Left lung (tissue), 10 donors: ENCODE results near the gene GBE1. TPM values are rescaled to one million over a fixed set of nuclear protein-coding genes. Genes with fewer than 3 reads are reported as not detected.

ENCODE experiments used
- ATAC-seq: fragments of 200-7000 bp; cut with Tn5 transposase; one replicate; pipeline ENCODE4 v1.9.1; 2020; ENCODE audit warnings: moderate library complexity
- DNase-seq, 4 donors: peaks; one replicate each; pipeline ENCODE4 v3.0.0-alpha.2; 2013 to 2020
- H3K27ac ChIP-seq, 2 donors: fragments of 200-600 bp; sonication (generic) in 1 of 2; one replicate each; pipeline versions ENCODE4 v1.5.0 to v1.8.0; 2020 to 2021
- H3K27me3 ChIP-seq, 2 donors: fragments of 200-600 bp; sonication (generic) in 1 of 2; one replicate each; pipeline versions ENCODE4 v1.5.0 to v1.8.0; 2020 to 2021
- H3K36me3 ChIP-seq, 2 donors: fragments of 200-600 bp; sonication (generic) in 1 of 2; one replicate each; pipeline versions ENCODE4 v1.5.0 to v1.8.0; 2020 to 2021
- H3K4me1 ChIP-seq, 2 donors: fragments of 200-600 bp; one replicate each; pipeline ENCODE4 v1.8.0; 2021
- H3K4me3 ChIP-seq, 2 donors: fragments of 200-600 bp; sonication (generic) in 1 of 2; one replicate each; pipeline versions ENCODE4 v1.5.0 to v1.8.0; 2020 to 2021; ENCODE audit warnings: mild to moderate bottlenecking in 1 of 2
- H3K9me3 ChIP-seq, 2 donors: fragments of 200-600 bp; sonication (generic) in 1 of 2; one replicate each; pipeline versions ENCODE4 v1.5.0 to v1.8.0; 2020 to 2021
- intact Hi-C, 2 donors: fragments of 100-400 bp; cut with DNase I; formaldehyde crosslinking; loops; one replicate each; pipeline versions ENCODE4 v1.11.2 to v1.14.2; 2022
- polyA plus RNA-seq, 6 donors: library from polyadenylated mRNA; unstranded; fragments of 120-200 nt; gene quantifications; one replicate each; pipeline ENCODE4 v1.2.1, GENCODE V29; 2013; ENCODE audit not compliant: insufficient read length in 6 of 6
- total RNA-seq, 2 donors: library from RNA; stranded (reverse); fragmentation: NEBNext Ultra II Directional; extraction: Animal tissue kit (Norgen Biotek cat#: 25700); gene quantifications; one replicate each; pipeline ENCODE4 v1.2.1, GENCODE V29; 2021
- TF ChIP-seq, protein P1 (sequence below), 2 donors: fragments of 200-600 bp; sonication (generic) in 1 of 2; IDR thresholded peaks; one replicate each; pipeline versions ENCODE4 v1.5.0 to v1.8.0; 2021; ENCODE audit warnings: antibody characterized with exemption in 2 of 2
- donor health status: DM: no; HTN: yes; CAD: no.
- donor health status: DM: no; HTN: no; CAD: no.

The GBE1 gene
- total and polyA plus RNA-seq, 8 donors, result 13.3 to 53.1 (median 16.3) TPM

- TF ChIP-seq, protein P1, sequence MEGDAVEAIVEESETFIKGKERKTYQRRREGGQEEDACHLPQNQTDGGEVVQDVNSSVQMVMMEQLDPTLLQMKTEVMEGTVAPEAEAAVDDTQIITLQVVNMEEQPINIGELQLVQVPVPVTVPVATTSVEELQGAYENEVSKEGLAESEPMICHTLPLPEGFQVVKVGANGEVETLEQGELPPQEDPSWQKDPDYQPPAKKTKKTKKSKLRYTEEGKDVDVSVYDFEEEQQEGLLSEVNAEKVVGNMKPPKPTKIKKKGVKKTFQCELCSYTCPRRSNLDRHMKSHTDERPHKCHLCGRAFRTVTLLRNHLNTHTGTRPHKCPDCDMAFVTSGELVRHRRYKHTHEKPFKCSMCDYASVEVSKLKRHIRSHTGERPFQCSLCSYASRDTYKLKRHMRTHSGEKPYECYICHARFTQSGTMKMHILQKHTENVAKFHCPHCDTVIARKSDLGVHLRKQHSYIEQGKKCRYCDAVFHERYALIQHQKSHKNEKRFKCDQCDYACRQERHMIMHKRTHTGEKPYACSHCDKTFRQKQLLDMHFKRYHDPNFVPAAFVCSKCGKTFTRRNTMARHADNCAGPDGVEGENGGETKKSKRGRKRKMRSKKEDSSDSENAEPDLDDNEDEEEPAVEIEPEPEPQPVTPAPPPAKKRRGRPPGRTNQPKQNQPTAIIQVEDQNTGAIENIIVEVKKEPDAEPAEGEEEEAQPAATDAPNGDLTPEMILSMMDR (IDR thresholded peaks at IDR 0.05), result no peak
- intact Hi-C loops, result no loop called here
- Histone ChIP-seq H3K27ac (no peak overlapping the region), H3K36me3 (no peaks in the 10 kb centered on the region), H3K9me3 (no peaks in the 10 kb centered on the region), H3K27me3 (no peaks in the 10 kb centered on the region), H3K4me3 (no peak overlapping the region), H3K4me1 (no peaks in the 10 kb centered on the region)
- ATAC-seq (no peak), DNase-seq (no peak)
Measured at GRCh38 chr3:81638480-81638879, 123.0 kb downstream of the GBE1 start.

DNA sequence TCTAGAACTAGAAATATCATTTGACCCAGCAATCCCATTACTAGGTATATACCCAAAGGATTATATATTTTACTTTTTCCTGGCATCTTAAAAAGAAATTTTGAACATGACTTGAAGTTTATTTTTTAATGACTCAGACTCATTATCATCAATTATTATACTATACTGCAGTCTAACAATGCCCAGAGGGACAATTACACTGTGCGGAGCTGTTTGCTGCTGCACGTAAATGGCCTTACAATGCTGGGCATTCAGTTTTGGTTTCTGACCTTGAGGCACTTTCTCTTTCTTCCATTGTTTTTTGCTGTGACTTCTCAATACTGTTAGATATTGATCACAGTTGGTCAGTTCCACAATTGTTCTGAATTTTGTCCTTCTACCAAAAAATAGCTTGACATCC lies 128.8 kb downstream of the GBE1 start:
- Histone ChIP-seq H3K4me1 (no peaks in the 10 kb centered on the region), H3K27me3 (no peaks in the 10 kb centered on the region), H3K36me3 (peaks cover 0 to 26% of the 10 kb centered on the region in 2 donors), H3K9me3 (peaks cover 0 to 6% of the 10 kb centered on the region in 2 donors), H3K27ac (no peak overlapping the region), H3K4me3 (no peak overlapping the region)
- TF ChIP-seq, protein P1 (IDR thresholded peaks at IDR 0.05), result no peak
- ATAC-seq, result no peak
- intact Hi-C loops, result no loop called here
- no peak for DNase-seq

- intact Hi-C loops, result no loop called here
- no peak for ATAC-seq
- Histone ChIP-seq H3K27me3 (no peaks in the 10 kb centered on the region), H3K9me3 (peaks cover 0 to 6% of the 10 kb centered on the region in 2 donors), H3K27ac (no peak overlapping the region), H3K4me1 (no peaks in the 10 kb centered on the region), H3K36me3 (peaks cover 0 to 15% of the 10 kb centered on the region in 2 donors), H3K4me3 (no peak overlapping the region)
- DNase-seq, result no peak
- TF ChIP-seq, protein P1 (IDR thresholded peaks at IDR 0.05), result no peak
Measured at GRCh38 chr3:81624756-81625155, 136.7 kb downstream of the GBE1 start.

DNA sequence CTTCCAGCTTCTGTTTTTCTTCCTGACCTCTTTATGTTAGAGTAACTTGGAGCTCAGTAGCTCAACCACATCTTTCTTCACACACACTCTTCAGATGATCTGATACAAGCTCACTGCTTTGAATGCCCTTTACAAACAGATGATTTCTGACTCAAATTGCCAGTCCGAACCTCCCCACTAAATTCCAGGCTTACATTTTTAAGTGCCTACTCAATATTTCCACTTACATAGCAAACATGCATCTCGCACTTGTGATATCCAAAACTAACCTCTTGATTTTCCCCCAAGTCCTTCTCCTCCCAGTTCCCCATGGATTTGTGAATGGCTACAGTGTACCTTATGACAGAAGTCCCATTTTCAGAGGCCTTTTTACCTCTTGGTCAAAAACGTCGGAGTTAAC lies 139.1 kb downstream of the GBE1 start:
- Histone ChIP-seq H3K27ac (no peak overlapping the region), H3K4me1 (no peaks in the 10 kb centered on the region), H3K27me3 (no peaks in the 10 kb centered on the region), H3K36me3 (peaks cover 0 to 16% of the 10 kb centered on the region in 2 donors), H3K4me3 (no peak overlapping the region), H3K9me3 (no peaks in the 10 kb centered on the region)
- intact Hi-C loops, result no loop called here
- TF ChIP-seq, protein P1 (IDR thresholded peaks at IDR 0.05), result no peak
- DNase-seq, result no peak
- no peak for ATAC-seq

DNA sequence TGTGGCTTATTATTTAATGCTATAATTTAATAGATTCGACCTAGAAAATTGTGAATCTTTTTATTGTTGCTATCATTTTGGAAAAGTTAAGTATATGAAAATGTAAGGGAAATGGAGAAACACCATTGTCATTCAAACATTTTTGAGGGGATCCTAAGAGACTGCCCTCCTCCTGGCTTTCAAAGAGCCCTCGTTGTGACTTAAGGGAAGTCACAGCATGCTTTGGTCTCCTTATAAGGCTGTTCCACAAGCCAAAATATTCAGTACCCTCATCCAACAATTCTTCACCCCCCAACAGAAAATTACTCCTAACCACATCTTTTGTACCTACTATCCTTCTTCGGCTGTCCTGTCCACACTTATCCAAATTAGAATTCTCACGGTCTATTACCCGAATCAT lies 140.2 kb downstream of the GBE1 start:
- H3K4me1 ChIP-seq, result no peaks in the 10 kb centered on the region
- intact Hi-C loops, result no loop called here
- H3K27me3 ChIP-seq, result no peaks in the 10 kb centered on the region
- H3K4me3 ChIP-seq, result no peak overlapping the region
- no peak overlapping the region for H3K27ac ChIP-seq
- TF ChIP-seq, protein P1 (IDR thresholded peaks at IDR 0.05), result no peak
- peaks cover 0 to 16% of the 10 kb centered on the region in 2 donors for H3K36me3 ChIP-seq
- DNase-seq, result no peak
- no peaks in the 10 kb centered on the region for H3K9me3 ChIP-seq
- ATAC-seq, result no peak
